MV-4-11 (cell line): ENCODE data around the gene MGMT.

ENCODE experiments used
- DNase-seq: peaks from one replicate; lab custom pipeline; 2025; lab: John Stamatoyannopoulos, UW

The MGMT gene

GRCh38 chr10:129594811-129595210 is 127.8 kb downstream of the MGMT start:
- DNase-seq: no peak

DNA sequence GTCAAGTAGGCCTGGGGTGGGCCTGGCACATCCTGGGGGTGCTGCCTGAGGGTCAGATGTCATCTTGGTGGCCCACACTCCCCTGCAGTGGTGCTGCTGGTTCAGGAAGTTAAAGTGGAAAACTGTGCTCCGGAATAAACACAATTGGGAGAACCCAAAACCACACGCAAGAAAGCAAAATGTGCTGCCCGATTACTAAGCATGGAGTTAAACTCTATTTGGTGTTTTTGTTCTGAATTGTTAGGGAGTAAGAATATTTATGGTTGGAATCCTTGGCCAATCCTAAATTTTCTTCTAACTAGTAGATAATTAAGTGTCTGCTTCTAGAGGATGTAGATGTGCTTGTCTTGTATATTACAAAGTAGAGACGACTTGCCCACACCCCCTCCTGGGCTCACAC is 131.4 kb downstream of the MGMT start:
- DNase-seq: no peak

- no peak for DNase-seq
These were observed 132.1 kb downstream of the MGMT start for GRCh38 chr10:129599160-129599559.

DNA sequence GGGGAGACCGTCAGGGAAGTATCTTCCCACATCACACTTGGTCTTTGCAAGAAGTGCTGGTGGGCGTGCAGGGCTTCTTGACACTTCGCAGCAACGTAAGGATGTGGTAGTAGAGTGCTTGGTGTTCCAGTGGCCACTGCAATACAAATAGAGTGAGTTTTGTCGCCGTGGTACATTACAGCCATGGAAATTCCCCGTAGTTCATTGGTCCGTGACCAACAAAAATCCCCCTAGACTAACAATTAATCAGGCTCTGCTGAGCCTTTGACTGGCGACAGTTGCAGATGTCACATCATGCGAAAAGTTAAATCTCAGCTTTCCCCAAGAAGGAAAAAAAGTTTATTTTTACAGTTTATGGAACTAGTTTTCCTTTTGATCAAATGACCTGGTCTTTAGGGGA is 134.7 kb downstream of the MGMT start:
- DNase-seq: no peak

GRCh38 chr10:129602938-129603535 is 136.0 kb downstream of the MGMT start:
- no peak for DNase-seq

GRCh38 chr10:129604333-129605032 is 137.4 kb downstream of the MGMT start:
- no peak for DNase-seq

DNA sequence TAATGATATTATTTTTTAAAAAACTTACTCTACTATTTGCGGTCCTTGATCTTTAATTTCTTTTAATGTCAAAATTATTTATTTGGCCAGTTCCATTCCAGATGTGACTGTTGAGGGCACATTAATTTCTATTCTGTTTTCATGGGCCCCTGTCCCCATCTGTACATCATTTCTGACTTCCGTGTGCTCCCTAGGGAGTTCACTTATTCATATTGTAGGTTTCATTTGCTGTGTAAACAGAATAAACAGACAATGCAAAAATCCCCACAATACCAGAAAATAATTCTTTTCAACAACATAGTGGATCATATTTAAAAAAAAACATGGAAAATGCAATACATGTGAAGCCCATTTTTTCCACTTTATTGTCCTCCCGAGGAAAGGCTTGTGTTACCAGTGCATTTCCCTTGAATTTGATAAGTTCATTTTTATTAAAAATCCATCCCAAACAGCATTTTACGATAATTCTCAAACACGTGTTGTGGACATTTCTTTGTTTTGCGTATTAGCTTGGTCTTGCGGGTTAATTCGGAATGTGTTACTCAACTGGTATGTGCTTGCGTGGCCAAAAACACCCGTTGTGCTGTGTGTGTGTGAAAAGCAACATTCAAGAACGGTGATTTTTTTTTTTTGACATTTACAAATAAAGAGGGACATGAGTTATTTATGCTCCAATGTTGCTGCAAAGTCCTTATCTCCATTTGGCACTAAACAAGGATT is 138.4 kb downstream of the MGMT start:
- no peak for DNase-seq

- no peak for DNase-seq
These were observed 139.0 kb downstream of the MGMT start for GRCh38 chr10:129605986-129606518.

DNA sequence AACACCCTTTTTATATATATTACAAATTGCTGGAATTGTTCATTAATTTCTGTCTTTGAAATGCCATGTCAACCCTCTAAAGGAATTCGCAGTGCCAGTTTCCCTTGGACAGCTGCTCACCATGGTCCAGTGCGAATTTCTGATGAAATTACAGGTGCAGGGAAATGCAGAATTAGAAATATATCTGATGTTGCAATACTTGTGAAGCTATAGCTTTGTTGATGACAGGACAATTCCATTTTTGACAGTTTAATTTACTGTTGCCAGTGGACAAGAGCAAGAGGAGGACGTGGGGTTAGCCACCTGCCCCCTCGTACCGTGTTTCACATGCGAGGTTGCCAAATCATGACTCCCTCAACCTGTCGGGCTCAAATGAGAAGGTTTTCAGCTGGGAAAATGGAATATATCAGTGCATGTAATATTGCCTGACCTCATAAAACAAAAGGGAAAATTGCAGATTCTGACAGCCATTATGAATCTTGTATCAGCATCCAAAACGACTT is 140.6 kb downstream of the MGMT start:
- no peak for DNase-seq

GRCh38 chr10:129608653-129609052 is 141.6 kb downstream of the MGMT start:
- DNase-seq: no peak

- DNase-seq: no peak
These were observed 142.5 kb downstream of the MGMT start for GRCh38 chr10:129609551-129609950.

- no peak for DNase-seq
These were observed 145.6 kb downstream of the MGMT start for GRCh38 chr10:129612481-129613109.

DNA sequence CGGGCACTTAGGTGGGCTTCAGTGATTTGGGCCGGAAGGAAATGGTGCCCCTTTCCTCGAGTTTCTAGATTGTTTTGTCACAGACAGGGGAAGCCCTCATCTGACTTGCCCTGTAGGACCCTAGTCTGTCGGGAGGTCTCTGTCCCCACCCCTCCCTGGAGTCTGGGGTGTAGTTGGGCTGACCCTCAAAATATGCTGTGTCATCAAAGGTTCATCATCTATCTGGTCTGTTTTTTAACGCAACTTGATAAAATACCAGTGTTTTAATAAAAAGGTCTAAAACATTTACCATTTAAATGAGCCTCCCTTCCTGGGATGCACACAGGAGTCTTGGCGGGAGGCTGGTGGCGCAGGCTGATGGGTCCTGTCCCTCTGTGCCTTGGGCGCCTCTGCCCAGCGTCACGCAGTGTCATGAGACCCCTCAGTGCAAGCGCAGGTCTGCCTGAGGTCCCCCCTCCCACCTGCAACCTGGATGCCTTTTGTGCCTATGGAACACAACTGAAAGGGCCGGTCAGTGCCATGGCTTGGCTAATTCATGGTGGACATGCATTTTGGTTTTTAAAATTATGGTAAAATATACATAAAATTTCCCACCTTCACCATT is 146.4 kb downstream of the MGMT start:
- DNase-seq: no peak

DNA sequence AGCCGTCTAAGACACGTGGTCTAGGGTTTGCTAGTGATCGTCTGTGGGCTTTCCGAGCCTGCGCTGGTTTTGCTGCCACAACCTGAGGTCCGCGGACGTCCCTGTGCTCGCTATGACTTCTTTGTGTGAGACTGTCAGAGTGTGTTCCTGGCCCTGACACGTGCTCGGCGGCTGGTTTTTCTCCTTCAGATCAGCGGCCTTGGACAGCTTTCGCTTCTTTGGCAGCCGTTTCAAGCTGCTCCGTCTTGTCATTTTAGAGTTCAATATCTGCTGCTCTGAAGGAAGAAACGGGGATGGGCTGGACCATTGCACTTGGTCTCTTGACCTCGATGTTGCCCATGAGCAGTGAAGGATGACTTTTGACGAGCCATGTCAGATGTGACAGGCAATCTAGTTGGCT is 147.3 kb downstream of the MGMT start:
- no peak for DNase-seq

GRCh38 chr10:129615381-129615780 is 148.3 kb downstream of the MGMT start:
- no peak for DNase-seq

- DNase-seq: no peak
These were observed 149.0 kb downstream of the MGMT start for GRCh38 chr10:129615921-129616525.

- no peak for DNase-seq
These were observed 150.7 kb downstream of the MGMT start for GRCh38 chr10:129617768-129618167.

- no peak for DNase-seq
These were observed 154.0 kb downstream of the MGMT start for GRCh38 chr10:129621062-129621461.

DNA sequence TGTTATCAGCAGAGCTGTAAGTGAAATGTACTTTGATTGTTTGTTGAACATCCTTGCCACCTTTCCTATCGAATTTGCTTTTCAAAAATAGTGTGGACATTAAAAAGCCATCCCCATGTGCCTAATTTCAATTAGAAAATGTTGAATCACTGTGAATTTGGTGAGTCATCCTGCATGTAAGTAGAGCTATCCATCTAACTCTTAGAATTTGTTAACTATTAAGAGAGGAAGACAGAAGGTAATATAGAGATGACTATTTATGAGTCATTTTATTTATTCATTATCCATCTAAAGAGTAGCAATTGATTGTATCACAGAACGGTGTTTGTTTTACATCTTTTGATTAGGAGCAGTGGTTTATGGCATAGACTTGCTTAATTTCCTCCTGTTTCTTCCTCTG is 154.7 kb downstream of the MGMT start:
- no peak for DNase-seq

DNA sequence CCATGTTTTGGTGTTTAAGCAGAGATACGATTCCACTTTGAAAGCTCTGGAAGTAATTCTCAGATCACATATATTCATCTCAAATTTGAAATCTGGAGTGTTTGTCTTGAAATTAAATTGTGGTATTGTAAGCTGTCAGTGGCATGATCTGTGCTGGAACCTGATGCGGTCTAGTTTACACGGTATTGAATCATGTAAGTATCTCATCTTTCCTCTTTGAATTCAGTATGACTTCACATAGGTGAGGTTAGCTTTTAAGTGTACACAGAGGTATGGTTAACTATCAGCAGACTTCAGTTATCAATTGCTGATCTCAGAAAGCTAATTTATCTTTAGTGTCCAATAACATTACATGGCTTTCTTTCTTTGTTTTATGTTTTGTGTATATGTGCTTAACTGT is 155.2 kb downstream of the MGMT start:
- no peak for DNase-seq

GRCh38 chr10:129622736-129623135 is 155.7 kb downstream of the MGMT start:
- no peak for DNase-seq

GRCh38 chr10:129624526-129624925 is 157.5 kb downstream of the MGMT start:
- no peak for DNase-seq
